Vagina (tissue), 2 donors: Measurements from ENCODE around the gene CD4. TPM values are rescaled to one million over a fixed set of nuclear protein-coding genes. Genes with fewer than 3 reads are reported as not detected.
A peak's percentile ranks its signal among the peaks of the same experiment; 100 is the strongest.

Experiments used
- DNase-seq, 2 donors: peaks; one replicate each; pipeline ENCODE4 v3.0.0-alpha.2; 2017; ENCODE audit errors: extremely low spot score in 2 of 2
- H3K27ac ChIP-seq: fragments of 200-600 bp; sonication (generic); one replicate; pipeline ENCODE4 v1.5.1; 2019
- H3K27me3 ChIP-seq: fragments of 200-600 bp; sonication (generic); one replicate; pipeline ENCODE4 v1.5.1; 2019
- H3K36me3 ChIP-seq, 2 donors: fragments of 200-600 bp; sonication (generic); one replicate each; pipeline ENCODE4 v1.5.1; 2017 to 2019
- H3K4me1 ChIP-seq: fragments of 200-600 bp; sonication (generic); one replicate; pipeline ENCODE4 v1.5.1; 2019
- H3K4me3 ChIP-seq, 2 donors: fragments of 200-600 bp; sonication (generic); 1 replicate in 1 of 2; 2 replicates in 1 of 2; pipeline ENCODE4 v1.5.1; 2016 to 2019
- H3K9me3 ChIP-seq: fragments of 200-600 bp; sonication (generic); one replicate; pipeline ENCODE4 v1.5.1; 2019
- CTCF ChIP-seq, 3 experiments: fragments of 450-650 bp in 2 of 3; fragments of 200-600 bp in 1 of 3; sonication (generic) in 1 of 3; IDR thresholded peaks; one replicate each; pipeline ENCODE4 v1.5.1; 2017 to 2019; ENCODE audit warnings: antibody characterized with exemption in 3 of 3, mild to moderate bottlenecking in 2 of 3, moderate library complexity in 2 of 3
- POLR2A ChIP-seq, 2 donors: fragments of 450-650 bp; IDR thresholded peaks; one replicate each; pipeline ENCODE4 v1.6.1; 2017; ENCODE audit warnings: antibody characterized with exemption in 2 of 2, mild to moderate bottlenecking in 2 of 2, moderate library complexity in 2 of 2
- POLR2AphosphoS5 ChIP-seq, 2 donors: sonication (generic); formaldehyde crosslinking; IDR thresholded peaks; one replicate each; pipeline ENCODE4 v1.9.0; 2017; ENCODE audit warnings: antibody characterized with exemption in 2 of 2, mild to moderate bottlenecking in 2 of 2, low read depth in 1 of 2; ENCODE audit not compliant: insufficient read depth in 1 of 2
- intact Hi-C: fragments of 100-400 bp; cut with DNase I; formaldehyde crosslinking; loops from one replicate; pipeline ENCODE4 v1.15.1; 2023
- total RNA-seq: library from RNA; depleted of rRNA; stranded (reverse); fragments of >200 nt; gene quantifications from one replicate; pipeline ENCODE4 v1.2.3, GENCODE V29; 2016

The CD4 gene
- total RNA-seq, 1 donor from 2014 or later = 14.2 TPM

GRCh38 chr12:6758506-6759095 is 30.7 kb upstream of the CD4 start:
- H3K4me3 ChIP-seq = no peak overlapping the region
- H3K9me3 ChIP-seq = no peaks in the 10 kb centered on the region
- intact Hi-C loops = loop anchor here (10.0 kb wide), 1 partner anchor 554 kb away; the partner anchor contains the start of gene CD9
- H3K4me1 ChIP-seq = peaks cover 9% of the 10 kb centered on the region
- DNase-seq = no peak
- TF ChIP-seq POLR2A (IDR thresholded peaks at IDR 0.05) (no peak), CTCF (IDR thresholded peaks at IDR 0.05) (no peak), POLR2AphosphoS5 (IDR thresholded peaks at IDR 0.05; ENCODE audit: insufficient read depth in 1 of 2, low read depth in 1 of 2) (no peak)
- no peak overlapping the region for H3K27ac ChIP-seq
- no peaks in the 10 kb centered on the region for H3K36me3 ChIP-seq
- no peaks in the 10 kb centered on the region for H3K27me3 ChIP-seq

DNA sequence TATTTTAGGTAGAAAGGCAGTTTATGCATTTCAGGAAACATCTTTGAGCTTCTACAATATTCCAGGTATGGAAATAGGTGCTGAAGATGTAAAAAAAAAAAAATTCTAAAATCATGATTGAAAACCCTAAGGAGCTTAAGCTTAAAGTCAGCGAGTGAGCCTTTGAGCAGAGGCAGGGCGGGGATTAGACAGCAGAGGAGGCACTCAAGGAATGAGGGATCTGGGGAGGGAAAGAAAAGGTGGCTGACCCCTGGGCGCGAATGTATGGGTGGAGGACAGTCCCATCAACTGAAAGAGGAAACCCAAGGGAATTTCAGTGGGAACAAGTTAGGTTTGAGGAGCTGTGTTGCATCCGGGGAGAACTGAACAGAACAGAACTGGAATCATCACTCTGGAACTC is 29.6 kb upstream of the CD4 start:
- no peak for DNase-seq
- H3K4me1 ChIP-seq = peaks cover 17% of the 10 kb centered on the region
- no peak overlapping the region for H3K4me3 ChIP-seq
- H3K36me3 ChIP-seq = no peaks in the 10 kb centered on the region
- intact Hi-C loops = loop anchor here (10.0 kb wide), 1 partner anchor 555 kb away; the partner anchor contains the start of gene CD9
- no peak overlapping the region for H3K27ac ChIP-seq
- TF ChIP-seq CTCF (IDR thresholded peaks at IDR 0.05) (no peak), POLR2AphosphoS5 (IDR thresholded peaks at IDR 0.05; ENCODE audit: insufficient read depth in 1 of 2, low read depth in 1 of 2) (no peak), POLR2A (IDR thresholded peaks at IDR 0.05) (no peak)
- H3K9me3 ChIP-seq = no peaks in the 10 kb centered on the region
- H3K27me3 ChIP-seq = no peaks in the 10 kb centered on the region

- Histone ChIP-seq H3K4me1 (peaks cover 42% of the 10 kb centered on the region), H3K27me3 (no peaks in the 10 kb centered on the region), H3K9me3 (no peaks in the 10 kb centered on the region), H3K27ac (peak overlapping the region; percentile 97), H3K4me3 (peak overlapping the region; percentile 21 to 24), H3K36me3 (no peaks in the 10 kb centered on the region)
- TF ChIP-seq CTCF (IDR thresholded peaks at IDR 0.05) (no peak), POLR2AphosphoS5 (IDR thresholded peaks at IDR 0.05; ENCODE audit: insufficient read depth in 1 of 2, low read depth in 1 of 2) (no peak), POLR2A (IDR thresholded peaks at IDR 0.05) (no peak)
- intact Hi-C loops = no loop called here
- DNase-seq = no peak
Measured at GRCh38 chr12:6763380-6763779, 25.9 kb upstream of the CD4 start.

GRCh38 chr12:6764011-6764828 is 25.1 kb upstream of the CD4 start:
- intact Hi-C loops = no loop called here
- peak overlapping the region; percentile 21 to 24 for H3K4me3 ChIP-seq
- H3K27ac ChIP-seq = peak overlapping the region; percentile 97
- H3K9me3 ChIP-seq = no peaks in the 10 kb centered on the region
- peak in 1 of 3 experiments; percentile 2 for TF ChIP-seq CTCF (IDR thresholded peaks at IDR 0.05)
- TF ChIP-seq POLR2AphosphoS5 (IDR thresholded peaks at IDR 0.05; ENCODE audit: insufficient read depth in 1 of 2, low read depth in 1 of 2) = peak; percentile 88 to 93
- TF ChIP-seq POLR2A (IDR thresholded peaks at IDR 0.05) = peak in 1 of 2 donors; percentile 22
- no peaks in the 10 kb centered on the region for H3K36me3 ChIP-seq
- H3K4me1 ChIP-seq = peaks cover 50% of the 10 kb centered on the region
- DNase-seq = peak in 1 of 2 donors; percentile 99
- no peaks in the 10 kb centered on the region for H3K27me3 ChIP-seq
